ENCODE measurements around the gene DOHH. TPM values are rescaled to one million over a fixed set of nuclear protein-coding genes. Genes with fewer than 3 reads are reported as not detected.

Gene DOHH
- total RNA-seq, 2 donors from 2014 or later: 14.1 to 18.4 TPM

- H3K4me1 ChIP-seq: no peaks in the 10 kb centered on the region
- no peak overlapping the region for H3K4me3 ChIP-seq
- no peaks in the 10 kb centered on the region for H3K9me3 ChIP-seq
- peaks cover 69% of the 10 kb centered on the region for H3K36me3 ChIP-seq
- no peak overlapping the region for H3K27ac ChIP-seq
- no peak for DNase-seq (ENCODE audit: low spot score)
- no peak for TF ChIP-seq CTCF (IDR thresholded peaks at IDR 0.05)
- no peaks in the 10 kb centered on the region for H3K27me3 ChIP-seq
These were observed 28.2 kb upstream of the DOHH start for GRCh38 chr19:3528539-3529211.

GRCh38 chr19:3528080-3528479 is 27.6 kb upstream of the DOHH start:
- Histone ChIP-seq H3K27me3 (no peaks in the 10 kb centered on the region), H3K9me3 (no peaks in the 10 kb centered on the region), H3K36me3 (peaks cover 69% of the 10 kb centered on the region), H3K27ac (no peak overlapping the region), H3K4me1 (no peaks in the 10 kb centered on the region), H3K4me3 (no peak overlapping the region)
- no peak for DNase-seq (ENCODE audit: low spot score)
- no peak for TF ChIP-seq CTCF (IDR thresholded peaks at IDR 0.05)

GRCh38 chr19:3527238-3527910 is 26.9 kb upstream of the DOHH start:
- Histone ChIP-seq H3K27me3 (no peaks in the 10 kb centered on the region), H3K4me3 (no peak overlapping the region), H3K27ac (no peak overlapping the region), H3K9me3 (no peaks in the 10 kb centered on the region), H3K4me1 (no peaks in the 10 kb centered on the region), H3K36me3 (peaks cover 66% of the 10 kb centered on the region)
- no peak for TF ChIP-seq CTCF (IDR thresholded peaks at IDR 0.05)
- DNase-seq (ENCODE audit: low spot score): no peak

- DNase-seq (ENCODE audit: low spot score): no peak
- peaks cover 59% of the 10 kb centered on the region for H3K36me3 ChIP-seq
- H3K27me3 ChIP-seq: no peaks in the 10 kb centered on the region
These were observed 26.2 kb upstream of the DOHH start for GRCh38 chr19:3526507-3527237.

GRCh38 chr19:3524904-3525451 is 24.5 kb upstream of the DOHH start:
- Histone ChIP-seq H3K27ac (no peak overlapping the region), H3K9me3 (no peaks in the 10 kb centered on the region), H3K36me3 (peaks cover 48% of the 10 kb centered on the region), H3K4me3 (no peak overlapping the region), H3K4me1 (no peaks in the 10 kb centered on the region), H3K27me3 (no peaks in the 10 kb centered on the region)
- DNase-seq (ENCODE audit: low spot score): no peak
- no peak for TF ChIP-seq CTCF (IDR thresholded peaks at IDR 0.05)

More at GRCh38 chr19:3526507-3527237, 26.2 kb upstream of the DOHH start:
- Histone ChIP-seq H3K9me3 (no peaks in the 10 kb centered on the region), H3K4me3 (no peak overlapping the region), H3K4me1 (no peaks in the 10 kb centered on the region), H3K27ac (no peak overlapping the region)
- TF ChIP-seq CTCF (IDR thresholded peaks at IDR 0.05): no peak

All from right atrium auricular region (tissue), 2 donors.